Breast epithelium (tissue), 4 donors: ENCODE results near the gene AKAP8L. TPM values are rescaled to one million over a fixed set of nuclear protein-coding genes. Genes with fewer than 3 reads are reported as not detected.
"Not testable (repeated sequence)": the region's sequence is repeated elsewhere in the genome, so short reads cannot be mapped to it uniquely, and the experiment has no call there.

Experiments
- DNase-seq, 2 donors: peaks; one replicate each; pipeline ENCODE4 v3.0.0-alpha.2; 2019; ENCODE audit warnings: low spot score in 2 of 2
- H3K27ac ChIP-seq, 2 donors: fragments of 200-600 bp; sonication (generic) in 1 of 2; one replicate each; pipeline ENCODE4 v1.5.1; 2016 to 2019; ENCODE audit warnings: mild to moderate bottlenecking in 1 of 2
- H3K27me3 ChIP-seq, 2 donors: fragments of 200-600 bp; sonication (generic) in 1 of 2; one replicate each; pipeline versions ENCODE4 v1.5.1 to v1.6.0; 2017 to 2019; ENCODE audit warnings: control low read depth in 1 of 2, mild to moderate bottlenecking in 1 of 2
- H3K36me3 ChIP-seq: fragments of 200-600 bp; one replicate; pipeline ENCODE4 v1.5.1; 2019
- H3K4me1 ChIP-seq, 2 donors: fragments of 200-600 bp; sonication (generic); one replicate each; pipeline ENCODE4 v1.5.1; 2016 to 2019; ENCODE audit warnings: control low read depth in 1 of 2
- H3K4me3 ChIP-seq, 3 donors: fragments of 200-600 bp; sonication (generic); 1 replicate in 2 of 3; 2 replicates in 1 of 3; pipeline ENCODE4 v1.5.1; 2016 to 2019; ENCODE audit warnings: mild to moderate bottlenecking in 3 of 3, moderate library complexity in 2 of 3
- H3K9me3 ChIP-seq, 2 donors: fragments of 200-600 bp; sonication (generic) in 1 of 2; one replicate each; pipeline ENCODE4 v1.5.1; 2016 to 2019; ENCODE audit warnings: control low read depth in 1 of 2
- POLR2A ChIP-seq: fragments of 450-650 bp; IDR thresholded peaks from one replicate; pipeline ENCODE4 v1.6.1; 2016; ENCODE audit warnings: antibody characterized with exemption, mild to moderate bottlenecking, moderate library complexity
- POLR2AphosphoS5 ChIP-seq, 3 donors: sonication (generic); formaldehyde crosslinking; IDR thresholded peaks; one replicate each; pipeline ENCODE4 v1.6.1; 2017; ENCODE audit warnings: antibody characterized with exemption in 3 of 3
- intact Hi-C: fragments of 100-400 bp; cut with DNase I; formaldehyde crosslinking; loops from one replicate; pipeline ENCODE4 v1.15.1; 2023; ENCODE audit warnings: low total_unique reads
- total RNA-seq, 3 donors: library from RNA; depleted of rRNA; stranded (reverse); fragments of >200 nt; gene quantifications; one replicate each; pipeline ENCODE4 v1.1.0, GENCODE V29; 2016
- TF ChIP-seq, protein P1 (sequence below), 3 donors: fragments of 450-650 bp; IDR thresholded peaks; one replicate each; pipeline ENCODE4 v1.5.1; 2016 to 2017; ENCODE audit warnings: antibody characterized with exemption in 3 of 3, mild to moderate bottlenecking in 3 of 3, moderate library complexity in 3 of 3

Gene AKAP8L
- total RNA-seq, 3 donors from 2014 or later: 77.6 to 141 (median 122) TPM

DNA sequence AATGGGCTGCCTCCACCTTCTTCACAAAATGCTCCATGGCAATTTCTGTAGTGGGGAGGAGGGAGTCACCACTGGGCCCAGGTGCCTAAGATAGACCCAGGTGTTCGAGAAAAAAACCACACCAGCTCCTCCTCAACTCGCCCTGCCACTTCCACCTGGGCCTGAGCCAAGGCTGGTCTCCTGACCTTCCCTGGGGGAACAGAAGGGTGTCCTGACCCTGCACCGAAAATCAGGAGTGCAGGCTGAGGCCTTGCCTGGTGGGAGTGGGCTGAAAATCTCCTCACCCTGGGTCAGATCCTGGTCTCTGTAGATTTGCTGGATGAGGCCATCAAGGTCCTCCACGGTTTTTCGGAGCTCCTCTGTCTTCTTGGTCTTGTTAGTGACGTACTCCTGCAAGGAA is 21.6 kb downstream of the AKAP8L start:
- H3K4me3 ChIP-seq: no peak overlapping the region
- peaks cover 14% of the 10 kb centered on the region for H3K36me3 ChIP-seq
- TF ChIP-seq, protein P1, sequence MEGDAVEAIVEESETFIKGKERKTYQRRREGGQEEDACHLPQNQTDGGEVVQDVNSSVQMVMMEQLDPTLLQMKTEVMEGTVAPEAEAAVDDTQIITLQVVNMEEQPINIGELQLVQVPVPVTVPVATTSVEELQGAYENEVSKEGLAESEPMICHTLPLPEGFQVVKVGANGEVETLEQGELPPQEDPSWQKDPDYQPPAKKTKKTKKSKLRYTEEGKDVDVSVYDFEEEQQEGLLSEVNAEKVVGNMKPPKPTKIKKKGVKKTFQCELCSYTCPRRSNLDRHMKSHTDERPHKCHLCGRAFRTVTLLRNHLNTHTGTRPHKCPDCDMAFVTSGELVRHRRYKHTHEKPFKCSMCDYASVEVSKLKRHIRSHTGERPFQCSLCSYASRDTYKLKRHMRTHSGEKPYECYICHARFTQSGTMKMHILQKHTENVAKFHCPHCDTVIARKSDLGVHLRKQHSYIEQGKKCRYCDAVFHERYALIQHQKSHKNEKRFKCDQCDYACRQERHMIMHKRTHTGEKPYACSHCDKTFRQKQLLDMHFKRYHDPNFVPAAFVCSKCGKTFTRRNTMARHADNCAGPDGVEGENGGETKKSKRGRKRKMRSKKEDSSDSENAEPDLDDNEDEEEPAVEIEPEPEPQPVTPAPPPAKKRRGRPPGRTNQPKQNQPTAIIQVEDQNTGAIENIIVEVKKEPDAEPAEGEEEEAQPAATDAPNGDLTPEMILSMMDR (IDR thresholded peaks at IDR 0.05): no peak
- no peak for TF ChIP-seq POLR2A
- no peak for TF ChIP-seq POLR2AphosphoS5 (IDR thresholded peaks at IDR 0.05)
- intact Hi-C loops: no loop called here
- no peak for DNase-seq
- H3K4me1 ChIP-seq: no peaks in the 10 kb centered on the region
- no peaks in the 10 kb centered on the region for H3K27me3 ChIP-seq
- no peak overlapping the region for H3K27ac ChIP-seq
- H3K9me3 ChIP-seq: no peaks in the 10 kb centered on the region

DNA sequence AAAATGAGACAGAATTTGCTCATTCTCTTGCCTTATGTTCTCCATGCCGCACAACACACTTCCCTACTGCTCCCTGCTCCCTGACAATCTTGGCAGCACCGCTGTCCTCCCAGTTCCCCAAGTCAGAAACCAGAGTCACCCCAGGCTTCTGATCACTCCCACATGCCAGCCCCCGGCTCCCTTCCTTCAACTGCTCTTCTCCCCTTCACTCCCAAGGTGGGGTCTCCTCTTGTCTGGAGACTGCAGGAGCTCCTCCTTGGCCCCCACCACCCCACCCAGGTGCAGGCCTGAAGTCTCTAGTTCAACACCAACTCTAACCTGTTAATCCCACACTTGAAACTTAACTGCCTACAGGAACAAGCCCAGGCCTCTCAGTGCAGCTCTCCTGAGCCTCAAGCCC is 22.4 kb downstream of the AKAP8L start:
- H3K36me3 ChIP-seq: peaks cover 14% of the 10 kb centered on the region
- no peak overlapping the region for H3K4me3 ChIP-seq
- DNase-seq: no peak
- no peaks in the 10 kb centered on the region for H3K9me3 ChIP-seq
- no peaks in the 10 kb centered on the region for H3K27me3 ChIP-seq
- no peak overlapping the region for H3K27ac ChIP-seq
- TF ChIP-seq, protein P1 (IDR thresholded peaks at IDR 0.05): no peak
- TF ChIP-seq POLR2AphosphoS5 (IDR thresholded peaks at IDR 0.05): no peak
- TF ChIP-seq POLR2A: no peak
- intact Hi-C loops: no loop called here
- H3K4me1 ChIP-seq: no peaks in the 10 kb centered on the region

DNA sequence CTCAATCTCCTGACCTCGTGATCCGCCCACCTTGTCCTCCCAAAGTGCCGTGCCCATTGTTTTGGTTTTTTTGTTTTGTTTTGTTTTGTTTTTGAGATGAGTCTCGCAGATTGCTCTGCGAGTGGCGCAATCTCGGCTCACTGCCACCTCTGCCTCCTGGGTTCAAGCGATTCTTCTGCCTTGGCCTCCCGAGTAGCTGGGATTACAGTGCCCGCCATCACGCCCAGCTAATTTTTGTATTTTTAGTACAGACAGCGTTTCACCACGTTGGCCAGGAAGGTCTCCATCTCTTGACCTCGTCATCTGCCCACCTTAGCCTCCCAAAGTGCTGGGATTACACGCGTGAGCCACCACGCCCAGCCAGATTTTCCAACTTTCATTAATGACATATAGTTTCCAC is 23.5 kb downstream of the AKAP8L start:
- DNase-seq, H3K4me1 ChIP-seq, H3K27me3 ChIP-seq, H3K9me3 ChIP-seq, H3K4me3 ChIP-seq, H3K27ac ChIP-seq, intact Hi-C loops: not testable (repeated sequence)
- H3K36me3 ChIP-seq: peaks cover 14% of the 10 kb centered on the region

DNA sequence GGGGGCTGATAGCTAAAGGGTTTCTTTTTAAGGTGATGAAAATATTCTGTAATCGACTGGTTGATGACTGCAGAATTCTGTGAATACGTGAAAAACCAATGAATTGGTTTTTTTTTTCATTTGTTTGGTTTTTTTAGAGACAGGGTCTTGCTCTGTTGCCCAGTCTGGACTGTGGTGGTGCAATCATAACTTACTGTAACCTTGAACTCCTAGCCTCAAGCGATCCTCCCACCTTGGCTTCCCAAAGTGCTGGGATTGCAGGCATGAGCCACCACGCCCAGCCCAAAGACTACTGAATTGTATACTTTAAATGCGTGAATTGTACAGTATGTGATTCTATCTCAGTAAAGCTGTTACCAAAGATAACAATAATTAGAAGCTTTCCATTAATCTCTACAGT is 24.4 kb downstream of the AKAP8L start:
- H3K27me3 ChIP-seq: no peaks in the 10 kb centered on the region
- no peaks in the 10 kb centered on the region for H3K9me3 ChIP-seq
- H3K27ac ChIP-seq: no peak overlapping the region
- intact Hi-C loops: no loop called here
- no peak overlapping the region for H3K4me3 ChIP-seq
- no peak for DNase-seq
- TF ChIP-seq POLR2A (no peak), POLR2AphosphoS5 (IDR thresholded peaks at IDR 0.05) (no peak)
- TF ChIP-seq, protein P1 (IDR thresholded peaks at IDR 0.05): no peak
- peaks cover 11% of the 10 kb centered on the region for H3K36me3 ChIP-seq
- H3K4me1 ChIP-seq: no peaks in the 10 kb centered on the region

DNA sequence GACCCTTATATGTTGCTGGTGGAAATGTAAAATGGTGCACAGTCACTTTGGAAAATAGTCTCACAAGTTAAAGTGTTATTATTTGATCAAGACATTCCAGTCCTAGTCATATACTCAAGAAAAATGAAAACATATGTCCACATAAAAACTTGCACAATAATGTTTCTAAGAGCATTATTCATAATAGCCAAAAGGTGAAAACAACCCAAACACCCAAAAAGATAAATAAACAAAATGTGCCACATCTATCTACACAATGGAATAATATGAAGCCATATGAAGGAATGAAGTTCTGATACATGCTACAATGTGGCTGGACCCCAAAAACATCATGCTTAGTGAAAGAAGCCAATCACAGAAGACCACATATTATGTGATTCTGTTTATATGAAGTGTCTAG is 24.8 kb downstream of the AKAP8L start:
- no peak overlapping the region for H3K27ac ChIP-seq
- no peak for TF ChIP-seq POLR2AphosphoS5 (IDR thresholded peaks at IDR 0.05)
- TF ChIP-seq, protein P1 (IDR thresholded peaks at IDR 0.05): no peak
- no peak overlapping the region for H3K4me3 ChIP-seq
- H3K9me3 ChIP-seq: no peaks in the 10 kb centered on the region
- no peak for DNase-seq
- H3K36me3 ChIP-seq: peaks cover 11% of the 10 kb centered on the region
- H3K4me1 ChIP-seq: no peaks in the 10 kb centered on the region
- intact Hi-C loops: no loop called here
- H3K27me3 ChIP-seq: no peaks in the 10 kb centered on the region

DNA sequence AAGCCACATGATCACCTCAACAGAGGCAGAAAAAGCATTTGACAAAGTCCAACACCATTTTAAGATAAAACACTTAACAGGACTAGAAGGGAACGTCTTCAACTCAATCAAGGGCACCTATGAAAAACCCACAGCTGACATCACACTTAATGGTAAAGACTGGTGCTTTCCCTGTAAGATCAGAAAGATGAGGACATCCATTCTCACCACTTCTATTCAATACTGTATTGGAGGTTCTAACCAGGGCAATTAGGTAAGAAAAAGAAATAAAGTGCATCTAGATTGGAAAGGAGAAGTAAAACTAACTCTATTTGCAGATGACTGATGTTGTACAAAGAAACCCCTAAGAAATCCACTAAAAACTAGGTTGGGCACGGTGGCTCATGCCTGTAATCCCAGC is 28.0 kb downstream of the AKAP8L start:
- H3K9me3 ChIP-seq: no peaks in the 10 kb centered on the region
- no peaks in the 10 kb centered on the region for H3K4me1 ChIP-seq
- intact Hi-C loops: no loop called here
- H3K36me3 ChIP-seq: no peaks in the 10 kb centered on the region
- no peak for DNase-seq
- TF ChIP-seq POLR2A: no peak
- TF ChIP-seq POLR2AphosphoS5 (IDR thresholded peaks at IDR 0.05): no peak
- TF ChIP-seq, protein P1 (IDR thresholded peaks at IDR 0.05): no peak
- H3K27ac ChIP-seq: no peak overlapping the region
- no peak overlapping the region for H3K4me3 ChIP-seq
- H3K27me3 ChIP-seq: no peaks in the 10 kb centered on the region
